NB4 (cell line): ENCODE data around the gene PVR.

ENCODE experiments used
- CTCF ChIP-seq: IDR thresholded peaks from one replicate; pipeline ENCODE4 v1.5.1; 2012; ENCODE audit warnings: low read depth, low read length
- MAX ChIP-seq: IDR thresholded peaks from 2 replicates; pipeline ENCODE4 v1.6.1; 2011; ENCODE audit warnings: low read depth, low read length
- POLR2A ChIP-seq: IDR thresholded peaks from 2 replicates; pipeline ENCODE4 v1.6.1; 2011; ENCODE audit warnings: mild to moderate bottlenecking; ENCODE audit not compliant: insufficient read length; ENCODE audit errors: extremely low read depth

DNA sequence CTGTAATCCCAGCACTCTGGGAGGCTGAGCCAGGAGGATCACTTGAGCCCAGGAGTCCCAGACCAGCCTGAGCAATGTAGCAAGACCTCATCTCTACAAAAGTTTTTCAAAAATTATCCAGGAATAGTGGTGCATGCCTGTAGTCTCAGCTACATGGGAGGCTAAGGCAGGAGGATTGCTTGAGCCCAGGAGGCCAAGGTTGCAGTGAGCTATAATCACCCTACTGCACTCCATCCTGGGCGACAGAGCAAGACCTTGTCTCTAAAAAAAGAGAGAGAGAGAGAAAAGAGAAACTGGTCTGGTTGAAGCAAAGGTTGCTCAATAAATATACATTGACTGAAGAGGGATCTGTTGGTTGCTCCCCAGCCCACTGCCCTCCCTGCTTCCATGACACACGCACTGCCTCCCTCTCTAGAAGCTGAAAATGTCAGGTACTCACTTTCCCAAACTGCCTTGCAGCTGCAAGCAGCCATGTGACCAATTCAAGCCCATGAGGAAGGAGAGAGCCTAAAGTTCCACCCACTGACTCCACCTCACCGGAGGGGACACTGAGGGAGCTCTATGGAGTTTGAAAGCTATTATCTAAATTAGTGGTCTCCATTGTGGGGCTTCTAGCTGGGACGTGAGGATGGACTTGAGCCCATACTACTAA, 69.3 kb downstream of the PVR start:
- peak; percentile 51 for TF ChIP-seq MAX
- no peak for TF ChIP-seq POLR2A
- no peak for TF ChIP-seq CTCF
